DOHH2 (cell line): ENCODE results near the gene MC1R.
A peak's percentile ranks its signal among the peaks of the same experiment; 100 is the strongest.

Source experiments
- H3F3A ChIP-seq: fragments of 200-600 bp; sonication (generic), shearing (Covaris generic); 2 replicates; pipeline ENCODE4 v1.6.0; 2016; ENCODE audit warnings: antibody characterized with exemption, mild to moderate bottlenecking; ENCODE audit not compliant: control insufficient read depth, insufficient read depth
- H3K27ac ChIP-seq: fragments of 200-600 bp; sonication (generic); 2 replicates; pipeline ENCODE4 v1.5.1; 2014; ENCODE audit warnings: low read depth, mild to moderate bottlenecking, low read length, moderate library complexity
- H3K27me3 ChIP-seq: fragments of 200-600 bp; sonication (generic); 2 replicates; pipeline ENCODE4 v1.6.1; 2014; ENCODE audit warnings: mild to moderate bottlenecking, low read length, mixed read lengths; ENCODE audit not compliant: control insufficient read depth
- H3K36me3 ChIP-seq: fragments of 200-600 bp; sonication (generic); 2 replicates; pipeline ENCODE4 v1.6.1; 2014; ENCODE audit warnings: mild to moderate bottlenecking, low read length, moderate library complexity, mixed read lengths; ENCODE audit not compliant: control insufficient read depth
- H3K4me1 ChIP-seq: fragments of 200-600 bp; sonication (generic); 2 replicates; pipeline ENCODE4 v1.6.1; 2014; ENCODE audit warnings: mild to moderate bottlenecking, low read length, mixed read lengths; ENCODE audit not compliant: control insufficient read depth
- H3K4me2 ChIP-seq: fragments of 200-600 bp; sonication (generic); 2 replicates; pipeline ENCODE4 v1.6.0; 2014; ENCODE audit warnings: mild to moderate bottlenecking, low read length, moderate library complexity
- H3K4me3 ChIP-seq: fragments of 200-600 bp; sonication (generic); 2 replicates; pipeline ENCODE4 v1.5.1; 2014; ENCODE audit warnings: mild to moderate bottlenecking, low read length, mixed read lengths
- H3K79me2 ChIP-seq: fragments of 200-600 bp; sonication (generic); 2 replicates; pipeline ENCODE4 v1.6.1; 2014; ENCODE audit warnings: mild to moderate bottlenecking, low read length, mixed read lengths; ENCODE audit not compliant: control insufficient read depth
- H3K9me2 ChIP-seq: fragments of 200-600 bp; sonication (generic); replicated peaks from 2 replicates; pipeline ENCODE4 v1.6.1; 2014; ENCODE audit warnings: mild to moderate bottlenecking, low read length, mixed read lengths; ENCODE audit not compliant: control insufficient read depth
- H3K9me3 ChIP-seq: fragments of 200-600 bp; sonication (generic); 2 replicates; pipeline ENCODE4 v1.6.1; 2014; ENCODE audit warnings: antibody characterized with exemption, low read length, mixed read lengths; ENCODE audit not compliant: control insufficient read depth, insufficient read depth
- H4K20me1 ChIP-seq: fragments of 200-600 bp; sonication (generic); 2 replicates; pipeline ENCODE4 v1.6.0; 2014; ENCODE audit warnings: low read depth, mild to moderate bottlenecking, antibody characterized with exemption, low read length, moderate library complexity; ENCODE audit not compliant: control insufficient read depth, insufficient read depth
- EZH2phosphoT487 ChIP-seq: fragments of 200-600 bp; sonication (generic); IDR thresholded peaks from 2 replicates; pipeline ENCODE4 v1.6.1; 2017; ENCODE audit warnings: borderline replicate concordance, mild to moderate bottlenecking, antibody characterized with exemption, low read length, moderate library complexity, mixed read lengths
- TF ChIP-seq, protein P1 (sequence below): fragments of 200-600 bp; sonication (generic); IDR thresholded peaks from one replicate; pipeline ENCODE4 v1.5.1; 2014; ENCODE audit warnings: antibody characterized with exemption, mild to moderate bottlenecking, low read depth, low read length; ENCODE audit not compliant: poor library complexity, severe bottlenecking

Gene MC1R

GRCh38 chr16:89922884-89923639, 4.4 kb downstream of the MC1R start, which contains the start of gene TUBB3:
Gene TUBB3 (plus strand): TSS chr16:89923342. CDS start chr16:89923402, 60 bp downstream.
- H3K4me1 ChIP-seq = peaks cover 63% of the 10 kb centered on the region
- peaks cover 20% of the 10 kb centered on the region for H3F3A ChIP-seq
- TF ChIP-seq, protein P1, sequence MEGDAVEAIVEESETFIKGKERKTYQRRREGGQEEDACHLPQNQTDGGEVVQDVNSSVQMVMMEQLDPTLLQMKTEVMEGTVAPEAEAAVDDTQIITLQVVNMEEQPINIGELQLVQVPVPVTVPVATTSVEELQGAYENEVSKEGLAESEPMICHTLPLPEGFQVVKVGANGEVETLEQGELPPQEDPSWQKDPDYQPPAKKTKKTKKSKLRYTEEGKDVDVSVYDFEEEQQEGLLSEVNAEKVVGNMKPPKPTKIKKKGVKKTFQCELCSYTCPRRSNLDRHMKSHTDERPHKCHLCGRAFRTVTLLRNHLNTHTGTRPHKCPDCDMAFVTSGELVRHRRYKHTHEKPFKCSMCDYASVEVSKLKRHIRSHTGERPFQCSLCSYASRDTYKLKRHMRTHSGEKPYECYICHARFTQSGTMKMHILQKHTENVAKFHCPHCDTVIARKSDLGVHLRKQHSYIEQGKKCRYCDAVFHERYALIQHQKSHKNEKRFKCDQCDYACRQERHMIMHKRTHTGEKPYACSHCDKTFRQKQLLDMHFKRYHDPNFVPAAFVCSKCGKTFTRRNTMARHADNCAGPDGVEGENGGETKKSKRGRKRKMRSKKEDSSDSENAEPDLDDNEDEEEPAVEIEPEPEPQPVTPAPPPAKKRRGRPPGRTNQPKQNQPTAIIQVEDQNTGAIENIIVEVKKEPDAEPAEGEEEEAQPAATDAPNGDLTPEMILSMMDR = peak; percentile 23
- TF ChIP-seq EZH2phosphoT487 = no peak
- H3K27me3 ChIP-seq = no peaks in the 10 kb centered on the region
- peaks cover 59% of the 10 kb centered on the region for H3K79me2 ChIP-seq
- peaks cover 12% of the 10 kb centered on the region for H4K20me1 ChIP-seq
- peaks cover 39% of the 10 kb centered on the region for H3K36me3 ChIP-seq
- H3K4me3 ChIP-seq = peak within 1 kb of the TSS; percentile 90
- no peaks in the 10 kb centered on the region for H3K9me3 ChIP-seq
- H3K4me2 ChIP-seq = peak within 1 kb of the TSS; percentile 84
- H3K27ac ChIP-seq = peak within 1 kb of the TSS; percentile 86
- H3K9me2 ChIP-seq = no peaks in the 10 kb centered on the region

GRCh38 chr16:89923640-89924296, 5.1 kb downstream of the MC1R start:
- no peaks in the 10 kb centered on the region for H3K9me2 ChIP-seq
- peak overlapping the region; percentile 90 for H3K4me3 ChIP-seq
- H3K4me2 ChIP-seq = peak overlapping the region; percentile 84
- H3K79me2 ChIP-seq = peaks cover 66% of the 10 kb centered on the region
- peak overlapping the region; percentile 86 for H3K27ac ChIP-seq
- peaks cover 56% of the 10 kb centered on the region for H3K4me1 ChIP-seq
- peaks cover 46% of the 10 kb centered on the region for H3K36me3 ChIP-seq
- H3K9me3 ChIP-seq = no peaks in the 10 kb centered on the region
- TF ChIP-seq, protein P1 = no peak
- TF ChIP-seq EZH2phosphoT487 = no peak
- H4K20me1 ChIP-seq = peaks cover 14% of the 10 kb centered on the region
- peaks cover 20% of the 10 kb centered on the region for H3F3A ChIP-seq
- no peaks in the 10 kb centered on the region for H3K27me3 ChIP-seq

DNA sequence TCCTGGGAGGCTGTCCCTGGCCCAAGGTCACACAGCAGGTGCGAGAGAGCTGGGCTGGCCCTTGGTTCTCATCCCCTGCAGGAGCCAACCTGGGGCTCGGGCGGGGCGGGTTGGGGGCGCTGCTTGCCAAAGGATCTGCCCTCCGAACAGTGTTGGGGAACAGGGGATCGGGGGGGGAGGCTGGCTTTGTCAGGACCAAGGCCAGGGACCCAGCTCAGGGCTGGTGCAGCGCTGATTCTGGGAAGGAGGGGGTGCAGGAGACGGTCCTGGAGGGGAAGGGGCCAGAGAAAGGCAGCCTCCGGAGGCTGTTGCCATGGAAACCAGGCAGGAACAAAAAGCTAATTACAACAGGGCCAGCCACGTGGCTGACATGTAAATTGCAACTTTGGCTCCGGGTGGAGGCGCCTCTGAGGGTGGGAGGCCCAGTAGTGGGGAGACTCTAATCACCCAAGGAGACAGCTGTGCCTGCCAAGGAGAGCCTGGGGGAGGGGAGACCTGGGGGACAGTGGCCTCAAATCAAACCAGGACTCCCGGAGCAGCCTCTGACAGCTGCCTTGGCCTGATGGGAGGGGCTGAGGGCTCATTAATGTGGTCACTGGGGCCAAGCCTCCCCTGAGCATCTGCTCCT, 5.7 kb downstream of the MC1R start:
- peak overlapping the region; percentile 84 for H3K4me2 ChIP-seq
- peaks cover 20% of the 10 kb centered on the region for H3F3A ChIP-seq
- peaks cover 52% of the 10 kb centered on the region for H3K36me3 ChIP-seq
- peaks cover 14% of the 10 kb centered on the region for H4K20me1 ChIP-seq
- H3K27ac ChIP-seq = peak overlapping the region; percentile 86
- H3K9me2 ChIP-seq = no peaks in the 10 kb centered on the region
- peaks cover 49% of the 10 kb centered on the region for H3K4me1 ChIP-seq
- H3K79me2 ChIP-seq = peaks cover 73% of the 10 kb centered on the region
- H3K4me3 ChIP-seq = peak overlapping the region; percentile 90
- no peaks in the 10 kb centered on the region for H3K9me3 ChIP-seq
- TF ChIP-seq, protein P1 = peak; percentile 18
- no peak for TF ChIP-seq EZH2phosphoT487
- H3K27me3 ChIP-seq = no peaks in the 10 kb centered on the region
